ENCODE data around the gene SLC16A9.

SLC16A9 gene

GRCh38 chr10:59719374-59719773 is 9.7 kb upstream of the SLC16A9 start:
- no peaks in the 10 kb centered on the region for H3K27me3 ChIP-seq
- TF ChIP-seq Cebpa-rat (IDR thresholded peaks at IDR 0.05): no peak
- H4K20me1 ChIP-seq: no peaks in the 10 kb centered on the region
- no peaks in the 10 kb centered on the region for H3K4me1 ChIP-seq
- H3K4me3 ChIP-seq: no peak overlapping the region
- H3K36me3 ChIP-seq: no peaks in the 10 kb centered on the region
- no peak overlapping the region for H3K4me2 ChIP-seq
- H3K27ac ChIP-seq: no peak overlapping the region
- no peak overlapping the region for H3K9ac ChIP-seq
- H3K9me3 ChIP-seq (replicated peaks in 1 of 11): peaks cover 6 to 10% (median 7%) of the 10 kb centered on the region in 11 experiments; a peak in 17 of 22 replicates

- no peak overlapping the region for H3K27ac ChIP-seq
- peaks cover 6 to 10% (median 7%) of the 10 kb centered on the region in 11 experiments; a peak in 17 of 22 replicates for H3K9me3 ChIP-seq (replicated peaks in 1 of 11)
- no peaks in the 10 kb centered on the region for H3K36me3 ChIP-seq
- H3K27me3 ChIP-seq: no peaks in the 10 kb centered on the region
- no peak overlapping the region for H3K4me2 ChIP-seq
- no peak overlapping the region for H3K9ac ChIP-seq
- no peak overlapping the region for H3K4me3 ChIP-seq
- TF ChIP-seq Cebpa-rat (IDR thresholded peaks at IDR 0.05): no peak
- H3K4me1 ChIP-seq: no peaks in the 10 kb centered on the region
- H4K20me1 ChIP-seq: no peaks in the 10 kb centered on the region
These were observed 8.6 kb upstream of the SLC16A9 start for GRCh38 chr10:59718257-59718656.

- Histone ChIP-seq H3K9me3 (replicated peaks in 1 of 11) (peaks cover 0 to 26% (median 8%) of the 10 kb centered on the region in 11 experiments; a peak in 12 of 22 replicates), H3K9ac (no peak overlapping the region), H3K4me2 (no peak overlapping the region), H3K27me3 (peaks cover 30 to 39% (median 38%) of the 10 kb centered on the region in 11 experiments), H3K4me3 (no peak overlapping the region), H4K20me1 (no peaks in the 10 kb centered on the region), H3K4me1 (peaks cover 0 to 10% (median 7%) of the 10 kb centered on the region in 10 experiments; a peak in 14 of 20 replicates), H3K36me3 (no peaks in the 10 kb centered on the region), H3K27ac (no peak overlapping the region)
- TF ChIP-seq Cebpa-rat (IDR thresholded peaks at IDR 0.05): no peak
These were observed 3.7 kb upstream of the SLC16A9 start for GRCh38 chr10:59713196-59713821.

GRCh38 chr10:59711871-59712494 is 2.3 kb upstream of the SLC16A9 start:
- H3K9ac ChIP-seq: no peak overlapping the region
- no peaks in the 10 kb centered on the region for H4K20me1 ChIP-seq
- H3K4me2 ChIP-seq: no peak overlapping the region
- H3K4me3 ChIP-seq: no peak overlapping the region
- peaks cover 0 to 10% (median 7%) of the 10 kb centered on the region in 10 experiments; a peak in 14 of 20 replicates for H3K4me1 ChIP-seq
- H3K27ac ChIP-seq: no peak overlapping the region
- peaks cover 0 to 28% (median 8%) of the 10 kb centered on the region in 11 experiments; a peak in 13 of 22 replicates for H3K9me3 ChIP-seq (replicated peaks in 1 of 11)
- H3K27me3 ChIP-seq: peaks cover 30 to 48% (median 46%) of the 10 kb centered on the region in 11 experiments
- no peaks in the 10 kb centered on the region for H3K36me3 ChIP-seq
- no peak for TF ChIP-seq Cebpa-rat (IDR thresholded peaks at IDR 0.05)

GRCh38 chr10:59708816-59709394 is 745 bp downstream of the SLC16A9 start:
- Histone ChIP-seq H3K4me2 (peak overlapping the region; percentile 81 to 97 (median 92)), H4K20me1 (no peaks in the 10 kb centered on the region), H3K27ac (peak overlapping the region; percentile 44 to 79 (median 65); a peak in 18 of 22 replicates), H3K36me3 (no peaks in the 10 kb centered on the region), H3K4me3 (peak overlapping the region; percentile 65 to 77 (median 70)), H3K4me1 (peaks cover 0 to 10% (median 7%) of the 10 kb centered on the region in 10 experiments; a peak in 14 of 20 replicates), H3K9ac (peak overlapping the region; percentile 71 to 87 (median 80)), H3K9me3 (replicated peaks in 1 of 11) (peaks cover 0 to 28% (median 8%) of the 10 kb centered on the region in 11 experiments; a peak in 13 of 22 replicates), H3K27me3 (peaks cover 30 to 48% (median 46%) of the 10 kb centered on the region in 11 experiments)
- no peak for TF ChIP-seq Cebpa-rat (IDR thresholded peaks at IDR 0.05)

- no peak overlapping the region for H3K4me3 ChIP-seq
- H3K9me3 ChIP-seq (replicated peaks in 1 of 11): peaks cover 0 to 28% (median 8%) of the 10 kb centered on the region in 11 experiments; a peak in 13 of 22 replicates
- H3K4me1 ChIP-seq: peaks cover 0 to 10% (median 7%) of the 10 kb centered on the region in 10 experiments; a peak in 14 of 20 replicates
- TF ChIP-seq Cebpa-rat (IDR thresholded peaks at IDR 0.05): no peak
- no peak overlapping the region for H3K9ac ChIP-seq
- H4K20me1 ChIP-seq: no peaks in the 10 kb centered on the region
- peaks cover 30 to 48% (median 46%) of the 10 kb centered on the region in 11 experiments for H3K27me3 ChIP-seq
- H3K36me3 ChIP-seq: no peaks in the 10 kb centered on the region
- H3K27ac ChIP-seq: no peak overlapping the region
- H3K4me2 ChIP-seq: no peak overlapping the region
These were observed 2.5 kb downstream of the SLC16A9 start for GRCh38 chr10:59706851-59707797.

GRCh38 chr10:59705931-59706330 is 3.7 kb downstream of the SLC16A9 start:
- Histone ChIP-seq H3K4me3 (no peak overlapping the region), H3K36me3 (no peaks in the 10 kb centered on the region), H3K9me3 (replicated peaks in 1 of 11) (peaks cover 0 to 28% (median 8%) of the 10 kb centered on the region in 11 experiments; a peak in 13 of 22 replicates), H4K20me1 (no peaks in the 10 kb centered on the region), H3K27me3 (peaks cover 25 to 37% (median 34%) of the 10 kb centered on the region in 11 experiments), H3K4me1 (peaks cover 0 to 10% (median 7%) of the 10 kb centered on the region in 10 experiments; a peak in 14 of 20 replicates), H3K4me2 (no peak overlapping the region), H3K9ac (no peak overlapping the region), H3K27ac (no peak overlapping the region)
- TF ChIP-seq Cebpa-rat (IDR thresholded peaks at IDR 0.05): no peak

- Histone ChIP-seq H4K20me1 (no peaks in the 10 kb centered on the region), H3K36me3 (no peaks in the 10 kb centered on the region), H3K27me3 (peaks cover 12 to 24% (median 21%) of the 10 kb centered on the region in 11 experiments), H3K9ac (no peak overlapping the region), H3K4me1 (peaks cover 0 to 9% (median 7%) of the 10 kb centered on the region in 10 experiments; a peak in 14 of 20 replicates), H3K27ac (no peak overlapping the region), H3K4me2 (no peak overlapping the region), H3K9me3 (replicated peaks in 1 of 11) (peaks cover 0 to 15% (median 7%) of the 10 kb centered on the region in 11 experiments; a peak in 12 of 22 replicates), H3K4me3 (no peak overlapping the region)
- no peak for TF ChIP-seq Cebpa-rat (IDR thresholded peaks at IDR 0.05)
These were observed 5.0 kb downstream of the SLC16A9 start for GRCh38 chr10:59704630-59705029.

All from BLaER1 treated with 17β-estradiol and CSF1 and Interleukin-3, amounts not matched to agents 10 nM and 100 nM (cell line).